ENCODE measurements around the gene KANSL1L.

DNA sequence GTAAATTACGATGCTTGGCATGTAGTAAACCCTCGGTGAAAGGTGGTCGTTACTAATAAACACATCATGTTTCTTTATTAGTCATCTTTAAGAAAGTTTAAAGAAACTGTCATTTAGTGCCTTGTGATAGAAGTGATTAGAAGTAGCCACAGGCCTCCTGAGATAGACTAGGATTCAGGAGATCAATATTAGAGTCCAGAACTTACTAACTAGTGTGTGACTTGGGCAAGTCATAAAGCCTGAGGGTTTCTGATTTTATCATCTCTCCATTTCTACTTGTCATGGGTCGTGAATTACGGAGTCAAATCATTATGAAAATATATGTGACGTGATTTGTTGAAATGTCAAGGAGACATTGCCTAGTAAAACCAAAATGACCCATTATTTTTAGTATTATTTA, 162.1 kb downstream of the KANSL1L start:
- TF ChIP-seq, protein P1, sequence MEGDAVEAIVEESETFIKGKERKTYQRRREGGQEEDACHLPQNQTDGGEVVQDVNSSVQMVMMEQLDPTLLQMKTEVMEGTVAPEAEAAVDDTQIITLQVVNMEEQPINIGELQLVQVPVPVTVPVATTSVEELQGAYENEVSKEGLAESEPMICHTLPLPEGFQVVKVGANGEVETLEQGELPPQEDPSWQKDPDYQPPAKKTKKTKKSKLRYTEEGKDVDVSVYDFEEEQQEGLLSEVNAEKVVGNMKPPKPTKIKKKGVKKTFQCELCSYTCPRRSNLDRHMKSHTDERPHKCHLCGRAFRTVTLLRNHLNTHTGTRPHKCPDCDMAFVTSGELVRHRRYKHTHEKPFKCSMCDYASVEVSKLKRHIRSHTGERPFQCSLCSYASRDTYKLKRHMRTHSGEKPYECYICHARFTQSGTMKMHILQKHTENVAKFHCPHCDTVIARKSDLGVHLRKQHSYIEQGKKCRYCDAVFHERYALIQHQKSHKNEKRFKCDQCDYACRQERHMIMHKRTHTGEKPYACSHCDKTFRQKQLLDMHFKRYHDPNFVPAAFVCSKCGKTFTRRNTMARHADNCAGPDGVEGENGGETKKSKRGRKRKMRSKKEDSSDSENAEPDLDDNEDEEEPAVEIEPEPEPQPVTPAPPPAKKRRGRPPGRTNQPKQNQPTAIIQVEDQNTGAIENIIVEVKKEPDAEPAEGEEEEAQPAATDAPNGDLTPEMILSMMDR (IDR thresholded peaks at IDR 0.05): no peak
- no peak for TF ChIP-seq POLR2A (IDR thresholded peaks at IDR 0.05)
